Fibroblast of mammary gland (primary cell): ENCODE data around the gene OLFML2B.
A peak's percentile ranks its signal among the peaks of the same experiment; 100 is the strongest.

Experiments used
- DNase-seq: peaks from one replicate; pipeline ENCODE4 v3.0.0-alpha.2; 2010; ENCODE audit warnings: low read depth
- H3K4me3 ChIP-seq: 2 replicates; pipeline ENCODE4 v1.5.1; 2011; ENCODE audit warnings: low read depth, mild to moderate bottlenecking, low read length, moderate library complexity; ENCODE audit not compliant: control insufficient read depth
- TF ChIP-seq, protein P1 (sequence below): conservative IDR thresholded peaks from 2 replicates; pipeline ENCODE4 v1.5.1; 2011; ENCODE audit warnings: low read depth, low read length, inconsistent platforms; ENCODE audit not compliant: control insufficient read depth, insufficient read depth

Gene OLFML2B

DNA sequence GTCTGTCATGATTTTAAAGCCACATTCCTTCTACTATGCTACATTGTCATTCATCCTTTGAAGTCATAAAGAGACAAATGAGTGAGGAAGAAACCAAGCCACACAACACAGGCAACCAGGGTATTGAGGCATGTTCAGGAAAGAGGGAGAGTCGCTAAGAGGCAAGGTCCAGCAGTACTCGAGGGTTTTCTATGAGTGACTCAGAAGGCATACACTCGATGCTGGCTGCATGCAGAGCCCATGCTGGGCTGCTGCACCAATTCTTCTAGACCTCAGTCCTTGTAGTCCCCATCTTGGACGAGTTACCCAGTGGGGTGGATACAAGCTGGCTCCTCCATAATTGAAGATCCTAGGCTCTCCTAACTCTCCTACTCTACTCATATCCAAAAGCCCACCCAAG is 57.6 kb downstream of the OLFML2B start:
- TF ChIP-seq, protein P1, sequence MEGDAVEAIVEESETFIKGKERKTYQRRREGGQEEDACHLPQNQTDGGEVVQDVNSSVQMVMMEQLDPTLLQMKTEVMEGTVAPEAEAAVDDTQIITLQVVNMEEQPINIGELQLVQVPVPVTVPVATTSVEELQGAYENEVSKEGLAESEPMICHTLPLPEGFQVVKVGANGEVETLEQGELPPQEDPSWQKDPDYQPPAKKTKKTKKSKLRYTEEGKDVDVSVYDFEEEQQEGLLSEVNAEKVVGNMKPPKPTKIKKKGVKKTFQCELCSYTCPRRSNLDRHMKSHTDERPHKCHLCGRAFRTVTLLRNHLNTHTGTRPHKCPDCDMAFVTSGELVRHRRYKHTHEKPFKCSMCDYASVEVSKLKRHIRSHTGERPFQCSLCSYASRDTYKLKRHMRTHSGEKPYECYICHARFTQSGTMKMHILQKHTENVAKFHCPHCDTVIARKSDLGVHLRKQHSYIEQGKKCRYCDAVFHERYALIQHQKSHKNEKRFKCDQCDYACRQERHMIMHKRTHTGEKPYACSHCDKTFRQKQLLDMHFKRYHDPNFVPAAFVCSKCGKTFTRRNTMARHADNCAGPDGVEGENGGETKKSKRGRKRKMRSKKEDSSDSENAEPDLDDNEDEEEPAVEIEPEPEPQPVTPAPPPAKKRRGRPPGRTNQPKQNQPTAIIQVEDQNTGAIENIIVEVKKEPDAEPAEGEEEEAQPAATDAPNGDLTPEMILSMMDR: no peak

DNA sequence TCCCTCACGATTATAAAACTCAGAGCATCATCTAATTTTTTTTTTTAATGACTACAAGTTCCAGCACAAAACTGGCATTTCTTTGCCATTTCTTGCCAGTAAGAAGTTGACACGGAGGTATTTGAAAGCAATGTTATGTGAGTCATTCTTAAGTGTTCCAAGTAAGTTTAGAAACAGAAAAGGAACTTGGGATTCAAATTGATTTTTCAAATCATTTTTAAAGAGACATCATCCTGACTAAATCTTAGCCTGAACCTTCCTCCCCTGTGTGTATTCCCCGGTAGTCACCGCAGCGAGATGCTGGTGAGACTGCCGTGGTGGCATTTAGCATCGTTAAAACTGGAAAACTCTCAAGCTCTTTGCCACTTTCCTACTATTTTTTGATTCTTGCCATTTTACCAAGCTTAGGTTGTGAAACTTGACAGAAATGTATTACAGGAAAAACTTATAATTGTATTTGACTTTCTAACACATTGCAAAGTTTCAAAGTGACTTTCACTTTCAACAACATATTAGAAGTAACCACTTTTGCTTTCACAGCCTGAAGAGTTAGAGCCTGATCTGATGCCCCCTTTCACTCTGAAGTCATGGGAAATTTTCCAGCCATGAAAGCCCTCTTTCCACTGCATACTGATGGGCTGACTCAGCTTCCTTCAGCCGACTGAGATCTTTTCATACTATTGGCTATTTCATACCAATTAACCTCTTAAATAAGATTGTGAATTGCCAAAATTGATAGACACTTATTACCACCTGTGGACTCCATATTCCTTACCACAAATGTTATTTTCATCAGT is 61.4 kb downstream of the OLFML2B start:
- peak; percentile 83 for DNase-seq
- TF ChIP-seq, protein P1: no peak
- H3K4me3 ChIP-seq: peak overlapping the region; percentile 48

More for the DNA sequence above, 57.6 kb downstream of the OLFML2B start:
- H3K4me3 ChIP-seq: no peak overlapping the region
- DNase-seq: no peak

DNA sequence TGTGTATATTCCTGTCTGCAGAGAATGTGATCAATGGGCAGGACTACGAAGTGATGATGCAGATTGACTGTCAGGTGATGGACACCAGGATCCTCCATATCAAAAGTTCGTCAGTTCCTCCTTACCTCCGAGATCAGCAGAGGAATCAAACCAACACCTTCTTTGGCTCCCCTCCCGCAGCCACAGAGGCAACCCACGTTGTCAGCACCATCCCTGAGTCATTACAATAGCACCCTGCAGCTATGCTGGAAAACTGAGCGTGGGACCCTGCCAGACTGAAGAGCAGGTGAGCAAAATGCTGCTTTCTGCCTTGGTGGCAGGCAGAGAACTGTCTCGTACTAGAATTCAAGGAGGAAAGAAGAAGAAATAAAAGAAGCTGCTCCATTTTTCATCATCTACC is 65.2 kb downstream of the OLFML2B start:
- TF ChIP-seq, protein P1: no peak
- peak; percentile 55 for DNase-seq
- H3K4me3 ChIP-seq: no peak overlapping the region

DNA sequence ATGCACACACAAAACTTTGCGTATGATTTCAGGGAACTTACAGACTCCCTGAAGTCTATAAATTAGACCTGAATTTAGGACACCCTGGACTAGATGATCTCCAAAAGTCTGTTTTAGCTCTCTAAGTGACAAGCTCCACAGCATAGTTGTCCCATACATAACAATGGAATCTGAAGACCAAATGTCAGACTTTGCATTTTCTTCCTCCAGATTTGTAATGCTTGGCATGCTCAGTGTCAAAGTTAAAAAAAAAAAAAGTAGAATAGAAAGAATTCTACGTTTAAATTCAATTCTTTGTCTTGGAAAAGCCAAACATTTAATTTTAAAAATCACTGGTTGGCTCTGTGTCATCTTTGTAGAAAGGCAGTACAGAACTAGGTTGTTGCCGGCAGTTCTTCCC is 66.7 kb downstream of the OLFML2B start:
- DNase-seq: no peak
- TF ChIP-seq, protein P1: no peak
- H3K4me3 ChIP-seq: no peak overlapping the region

DNA sequence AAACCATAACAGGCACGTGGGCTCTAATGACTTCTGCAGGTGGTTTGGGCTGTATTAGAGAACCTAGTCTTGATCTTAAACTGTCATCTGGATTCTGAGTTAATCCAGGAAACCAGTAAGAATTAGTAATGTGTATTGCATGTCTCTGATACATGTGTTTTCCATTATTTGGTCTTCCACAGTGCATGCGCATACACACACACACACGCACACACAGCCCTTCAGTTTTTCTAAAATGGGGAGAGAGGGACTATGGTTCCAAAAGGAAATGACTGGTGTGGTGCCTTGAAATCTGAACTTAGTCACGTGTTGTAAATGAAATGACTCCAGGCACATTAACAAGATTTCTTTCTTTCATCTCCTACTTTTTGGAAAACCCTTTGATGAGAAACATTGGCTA is 67.6 kb downstream of the OLFML2B start:
- H3K4me3 ChIP-seq: no peak overlapping the region
- TF ChIP-seq, protein P1: no peak
- DNase-seq: peak; percentile 98

DNA sequence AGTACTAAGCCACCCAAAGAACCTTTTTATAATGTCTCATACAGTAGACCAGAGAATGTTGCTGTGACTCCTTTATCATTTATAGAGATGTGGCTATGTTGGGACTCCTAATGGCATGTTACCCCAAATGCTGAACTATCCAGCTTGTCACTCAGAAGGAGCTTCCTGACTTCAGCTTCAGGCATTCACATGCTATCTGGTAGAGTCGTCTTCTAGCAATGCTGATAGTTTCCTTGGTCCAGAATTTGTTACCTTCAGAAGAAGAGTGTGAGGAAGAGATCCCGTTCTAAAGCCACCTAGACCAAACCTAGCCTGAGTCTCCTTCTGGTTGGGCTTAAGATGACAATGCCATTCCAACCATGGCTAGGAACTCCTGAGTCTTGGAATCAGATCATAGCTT is 68.1 kb downstream of the OLFML2B start:
- TF ChIP-seq, protein P1: no peak
- H3K4me3 ChIP-seq: no peak overlapping the region
- DNase-seq: no peak
